ENCODE measurements around the gene WDR91.
"Not testable (repeated sequence)": the region's sequence is repeated elsewhere in the genome, so short reads cannot be mapped to it uniquely, and the experiment has no call there.

WDR91 gene

GRCh38 chr7:135245226-135246190 is 34.2 kb upstream of the WDR91 start:
- H3K36me3 ChIP-seq (ENCODE audit: control insufficient read depth, low read depth, low read length) = no peaks in the 10 kb centered on the region
- H3K27ac ChIP-seq (ENCODE audit: low read length) = no peak overlapping the region
- H3K4me3 ChIP-seq (ENCODE audit: low read length) = no peak overlapping the region
- no peaks in the 10 kb centered on the region for H3K27me3 ChIP-seq (ENCODE audit: control insufficient read depth, insufficient read depth, low read length)
- H3K9ac ChIP-seq (ENCODE audit: low read length) = no peak overlapping the region
- H3K4me1 ChIP-seq (ENCODE audit: control insufficient read depth, low read depth, low read length) = no peaks in the 10 kb centered on the region
- no peaks in the 10 kb centered on the region for H3K9me3 ChIP-seq (ENCODE audit: control insufficient read depth, low read depth, low read length)

GRCh38 chr7:135242096-135242684 is 30.9 kb upstream of the WDR91 start:
- Histone ChIP-seq H3K4me3 (ENCODE audit: low read length) (no peak overlapping the region), H3K9me3 (ENCODE audit: control insufficient read depth, low read depth, low read length) (no peaks in the 10 kb centered on the region), H3K9ac (ENCODE audit: low read length) (no peak overlapping the region), H3K27me3 (ENCODE audit: control insufficient read depth, insufficient read depth, low read length) (no peaks in the 10 kb centered on the region), H3K36me3 (ENCODE audit: control insufficient read depth, low read depth, low read length) (no peaks in the 10 kb centered on the region), H3K27ac (ENCODE audit: low read length) (no peak overlapping the region), H3K4me1 (ENCODE audit: control insufficient read depth, low read depth, low read length) (peaks cover 12% of the 10 kb centered on the region)

GRCh38 chr7:135240441-135240840 is 29.1 kb upstream of the WDR91 start:
- no peak overlapping the region for H3K9ac ChIP-seq (ENCODE audit: low read length)
- no peaks in the 10 kb centered on the region for H3K36me3 ChIP-seq (ENCODE audit: control insufficient read depth, low read depth, low read length)
- no peak overlapping the region for H3K27ac ChIP-seq (ENCODE audit: low read length)
- no peaks in the 10 kb centered on the region for H3K27me3 ChIP-seq (ENCODE audit: control insufficient read depth, insufficient read depth, low read length)
- no peaks in the 10 kb centered on the region for H3K9me3 ChIP-seq (ENCODE audit: control insufficient read depth, low read depth, low read length)
- H3K4me1 ChIP-seq (ENCODE audit: control insufficient read depth, low read depth, low read length) = peaks cover 12% of the 10 kb centered on the region
- H3K4me3 ChIP-seq (ENCODE audit: low read length) = no peak overlapping the region

- H3K9ac ChIP-seq (ENCODE audit: low read length) = no peak overlapping the region
- peaks cover 12% of the 10 kb centered on the region for H3K4me1 ChIP-seq (ENCODE audit: control insufficient read depth, low read depth, low read length)
- no peak overlapping the region for H3K27ac ChIP-seq (ENCODE audit: low read length)
- no peak overlapping the region for H3K4me3 ChIP-seq (ENCODE audit: low read length)
- H3K27me3 ChIP-seq (ENCODE audit: control insufficient read depth, insufficient read depth, low read length) = no peaks in the 10 kb centered on the region
- H3K36me3 ChIP-seq (ENCODE audit: control insufficient read depth, low read depth, low read length) = no peaks in the 10 kb centered on the region
- H3K9me3 ChIP-seq (ENCODE audit: control insufficient read depth, low read depth, low read length) = no peaks in the 10 kb centered on the region
Measured at GRCh38 chr7:135239263-135239662, 27.9 kb upstream of the WDR91 start.

GRCh38 chr7:135238112-135238744 is 26.9 kb upstream of the WDR91 start:
- no peaks in the 10 kb centered on the region for H3K36me3 ChIP-seq (ENCODE audit: control insufficient read depth, low read depth, low read length)
- peaks cover 12% of the 10 kb centered on the region for H3K4me1 ChIP-seq (ENCODE audit: control insufficient read depth, low read depth, low read length)
- no peaks in the 10 kb centered on the region for H3K9me3 ChIP-seq (ENCODE audit: control insufficient read depth, low read depth, low read length)
- no peak overlapping the region for H3K27ac ChIP-seq (ENCODE audit: low read length)
- H3K4me3 ChIP-seq (ENCODE audit: low read length) = no peak overlapping the region
- no peak overlapping the region for H3K9ac ChIP-seq (ENCODE audit: low read length)
- H3K27me3 ChIP-seq (ENCODE audit: control insufficient read depth, insufficient read depth, low read length) = no peaks in the 10 kb centered on the region

- Histone ChIP-seq H3K27ac (ENCODE audit: low read length) (no peak overlapping the region), H3K4me3 (ENCODE audit: low read length) (no peak overlapping the region), H3K9me3 (ENCODE audit: control insufficient read depth, low read depth, low read length) (no peaks in the 10 kb centered on the region), H3K4me1 (ENCODE audit: control insufficient read depth, low read depth, low read length) (peaks cover 12% of the 10 kb centered on the region), H3K9ac (ENCODE audit: low read length) (no peak overlapping the region), H3K27me3 (ENCODE audit: control insufficient read depth, insufficient read depth, low read length) (no peaks in the 10 kb centered on the region), H3K36me3 (ENCODE audit: control insufficient read depth, low read depth, low read length) (no peaks in the 10 kb centered on the region)
Measured at GRCh38 chr7:135236727-135237126, 25.4 kb upstream of the WDR91 start.

- H3K9me3 ChIP-seq (ENCODE audit: control insufficient read depth, low read depth, low read length) = no peaks in the 10 kb centered on the region
- no peak overlapping the region for H3K27ac ChIP-seq (ENCODE audit: low read length)
- peaks cover 12% of the 10 kb centered on the region for H3K4me1 ChIP-seq (ENCODE audit: control insufficient read depth, low read depth, low read length)
- H3K36me3 ChIP-seq (ENCODE audit: control insufficient read depth, low read depth, low read length) = no peaks in the 10 kb centered on the region
- no peak overlapping the region for H3K9ac ChIP-seq (ENCODE audit: low read length)
- no peaks in the 10 kb centered on the region for H3K27me3 ChIP-seq (ENCODE audit: control insufficient read depth, insufficient read depth, low read length)
- no peak overlapping the region for H3K4me3 ChIP-seq (ENCODE audit: low read length)
Measured at GRCh38 chr7:135235841-135236240, 24.5 kb upstream of the WDR91 start.

GRCh38 chr7:135234727-135235126 is 23.4 kb upstream of the WDR91 start:
- Histone ChIP-seq H3K4me3 (ENCODE audit: low read length) (no peak overlapping the region), H3K4me1 (ENCODE audit: control insufficient read depth, low read depth, low read length) (peaks cover 9% of the 10 kb centered on the region), H3K27me3 (ENCODE audit: control insufficient read depth, insufficient read depth, low read length) (no peaks in the 10 kb centered on the region), H3K36me3 (ENCODE audit: control insufficient read depth, low read depth, low read length) (no peaks in the 10 kb centered on the region), H3K9ac (ENCODE audit: low read length) (no peak overlapping the region), H3K9me3 (ENCODE audit: control insufficient read depth, low read depth, low read length) (no peaks in the 10 kb centered on the region), H3K27ac (ENCODE audit: low read length) (no peak overlapping the region)

GRCh38 chr7:135234095-135234494 is 22.8 kb upstream of the WDR91 start:
- H3K27ac ChIP-seq (ENCODE audit: low read length); H3K9ac ChIP-seq (ENCODE audit: low read length); H3K36me3 ChIP-seq (ENCODE audit: control insufficient read depth, low read depth, low read length); H3K4me3 ChIP-seq (ENCODE audit: low read length); H3K4me1 ChIP-seq (ENCODE audit: control insufficient read depth, low read depth, low read length); H3K9me3 ChIP-seq (ENCODE audit: control insufficient read depth, low read depth, low read length); H3K27me3 ChIP-seq (ENCODE audit: control insufficient read depth, insufficient read depth, low read length): not testable (repeated sequence)

- Histone ChIP-seq H3K4me3 (ENCODE audit: low read length) (no peak within 1 kb of the TSS), H3K36me3 (ENCODE audit: control insufficient read depth, low read depth, low read length) (no peaks in the 10 kb centered on the region), H3K9me3 (ENCODE audit: control insufficient read depth, low read depth, low read length) (no peaks in the 10 kb centered on the region), H3K27me3 (ENCODE audit: control insufficient read depth, insufficient read depth, low read length) (no peaks in the 10 kb centered on the region), H3K27ac (ENCODE audit: low read length) (no peak within 1 kb of the TSS), H3K4me1 (ENCODE audit: control insufficient read depth, low read depth, low read length) (no peaks in the 10 kb centered on the region), H3K9ac (ENCODE audit: low read length) (no peak within 1 kb of the TSS)
Measured at GRCh38 chr7:135233570-135233969, 22.2 kb upstream of the WDR91 start, which contains the start of gene STRA8. Gene STRA8 (plus strand): TSS chr7:135233838. CDS start chr7:135240525, 6,687 bp downstream.

- Histone ChIP-seq H3K27me3 (ENCODE audit: control insufficient read depth, insufficient read depth, low read length) (no peaks in the 10 kb centered on the region), H3K4me1 (ENCODE audit: control insufficient read depth, low read depth, low read length) (no peaks in the 10 kb centered on the region), H3K27ac (ENCODE audit: low read length) (no peak overlapping the region), H3K9ac (ENCODE audit: low read length) (no peak overlapping the region), H3K36me3 (ENCODE audit: control insufficient read depth, low read depth, low read length) (no peaks in the 10 kb centered on the region), H3K9me3 (ENCODE audit: control insufficient read depth, low read depth, low read length) (no peaks in the 10 kb centered on the region), H3K4me3 (ENCODE audit: low read length) (no peak overlapping the region)
Measured at GRCh38 chr7:135232720-135233119, 21.4 kb upstream of the WDR91 start.
